AG04450 (cell line): Measurements from ENCODE around the gene TMEM200A. TPM values are rescaled to one million over a fixed set of nuclear protein-coding genes. Genes with fewer than 3 reads are reported as not detected.
A peak's percentile ranks its signal among the peaks of the same experiment; 100 is the strongest.

Experiments used
- CTCF ChIA-PET: fragments of 300-600, 350-600 bp; formaldehyde crosslinking; extraction: SDS; loops from one replicate; lab custom pipeline; 2022; ENCODE audit warnings: antibody characterized with exemption, inconsistent platforms; lab: Charles Lee
- POLR2A ChIA-PET: fragments of 350-600 bp; formaldehyde crosslinking; extraction: SDS; loops from one replicate; lab custom pipeline; 2021; ENCODE audit warnings: antibody characterized with exemption, inconsistent platforms; lab: Yijun Ruan, JAX
- DNase-seq: peaks from one replicate; pipeline ENCODE4 v3.0.0-alpha.2; 2011; ENCODE audit warnings: low read depth, low spot score
- H3K27ac ChIP-seq: one replicate; pipeline ENCODE4 v1.5.1; 2012; ENCODE audit warnings: low read depth, low read length, control low read depth
- H3K27me3 ChIP-seq: one replicate; pipeline ENCODE4 v1.6.0; 2012; ENCODE audit warnings: low read length; ENCODE audit not compliant: control insufficient read depth, insufficient read depth
- H3K4me3 ChIP-seq: 2 replicates; pipeline ENCODE4 v1.5.1; 2011; ENCODE audit warnings: mild to moderate bottlenecking, low read depth, low read length, control low read depth
- H3K9me3 ChIP-seq: 2 replicates; pipeline ENCODE4 v1.5.1; 2012; ENCODE audit warnings: low read length; ENCODE audit not compliant: control insufficient read depth, insufficient read depth
- polyA minus RNA-seq: library from RNA; depleted of rRNA, polyadenylated mRNA; stranded (reverse); fragments of >200 nt; gene quantifications from 2 replicates; pipeline ENCODE4 v1.2.3, GENCODE V29; 2011; rRNA and poly(A)+ RNA removed
- polyA plus RNA-seq: library from polyadenylated mRNA; depleted of rRNA; stranded (reverse); fragments of >200 nt; gene quantifications from 2 replicates; pipeline ENCODE4 v1.2.3, GENCODE V29; 2011; rRNA removed
- TF ChIP-seq, protein P1 (sequence below): IDR thresholded peaks from 2 replicates; pipeline ENCODE4 v1.5.1; 2011; ENCODE audit warnings: low read depth, low read length, control low read depth, inconsistent platforms

Gene TMEM200A
- 29.0 and 34.5 TPM in 2 replicates for polyA plus RNA-seq
- 22.8 and 31.1 TPM in 2 replicates for polyA minus RNA-seq

DNA sequence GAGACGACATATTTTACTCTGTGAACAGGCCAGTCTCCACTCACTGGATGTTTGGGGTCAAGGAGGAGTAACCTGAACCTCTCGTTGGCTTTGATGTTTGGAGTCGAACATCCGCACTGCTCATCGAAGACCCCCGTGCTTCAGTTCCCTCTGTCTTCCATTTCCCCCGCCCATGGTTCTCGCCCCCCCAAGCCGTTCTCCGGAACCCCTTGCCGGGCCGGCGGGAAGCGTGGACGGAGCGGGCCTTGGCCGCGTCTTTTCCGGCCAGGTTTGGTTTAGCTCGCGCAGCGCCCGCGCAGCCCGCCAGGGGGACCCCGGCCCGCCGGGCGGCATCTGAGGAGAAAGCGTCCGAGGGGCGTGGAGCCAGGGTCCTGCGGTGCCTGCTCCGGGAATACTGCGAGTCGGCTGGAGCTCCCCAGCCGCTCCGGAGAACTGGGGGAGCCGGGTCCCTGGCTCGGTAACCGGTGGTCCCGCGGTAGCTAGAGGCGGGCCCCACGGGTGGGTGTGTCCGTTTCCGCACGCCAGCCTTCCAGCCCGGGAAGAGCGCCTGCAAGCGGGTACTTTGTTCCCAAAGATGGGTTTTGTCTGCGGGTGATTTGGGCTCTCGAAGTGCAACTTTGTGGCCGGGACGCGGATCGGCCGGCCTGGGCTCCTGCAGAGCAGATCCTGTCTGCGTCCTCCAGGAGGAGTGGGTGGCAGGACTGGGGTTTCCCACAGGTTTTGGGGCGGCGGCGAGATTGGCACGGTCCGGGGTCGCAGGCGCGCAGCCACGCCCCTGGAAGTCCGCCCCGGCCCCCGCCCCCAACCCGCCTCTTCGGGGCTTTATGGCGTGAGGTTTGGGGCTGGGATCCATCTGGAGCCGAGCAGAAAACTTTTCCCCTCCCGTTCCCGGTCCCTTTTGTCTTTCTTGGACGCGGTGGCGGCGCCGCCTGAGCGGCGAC lies at the start of gene TMEM200A:
TSS of gene TMEM200A (plus strand) at position 852 of the 941 bp plus-strand sequence. CDS start 74,406 bp downstream, outside the sequence.
- no peaks in the 10 kb centered on the region; the same call in 1 of the 2 replicates for H3K9me3 ChIP-seq
- ChIA-PET POLR2A (interaction anchor here (0.5 to 1.1 kb wide), 5 partner anchors 57 to 441 kb away, joined by 3 to 7 read pairs (median 3); no protein-coding TSS in a partner anchor), CTCF (interaction anchor here (0.6 to 2.6 kb wide), 19 partner anchors 9 to 506 kb away, joined by 3 to 26 read pairs (median 4); no protein-coding TSS in a partner anchor)
- DNase-seq, result peak; percentile 48
- H3K27me3 ChIP-seq, result no peaks in the 10 kb centered on the region
- H3K4me3 ChIP-seq, result peak within 1 kb of the TSS; percentile 88
- H3K27ac ChIP-seq, result peak within 1 kb of the TSS; percentile 82
- TF ChIP-seq, protein P1, sequence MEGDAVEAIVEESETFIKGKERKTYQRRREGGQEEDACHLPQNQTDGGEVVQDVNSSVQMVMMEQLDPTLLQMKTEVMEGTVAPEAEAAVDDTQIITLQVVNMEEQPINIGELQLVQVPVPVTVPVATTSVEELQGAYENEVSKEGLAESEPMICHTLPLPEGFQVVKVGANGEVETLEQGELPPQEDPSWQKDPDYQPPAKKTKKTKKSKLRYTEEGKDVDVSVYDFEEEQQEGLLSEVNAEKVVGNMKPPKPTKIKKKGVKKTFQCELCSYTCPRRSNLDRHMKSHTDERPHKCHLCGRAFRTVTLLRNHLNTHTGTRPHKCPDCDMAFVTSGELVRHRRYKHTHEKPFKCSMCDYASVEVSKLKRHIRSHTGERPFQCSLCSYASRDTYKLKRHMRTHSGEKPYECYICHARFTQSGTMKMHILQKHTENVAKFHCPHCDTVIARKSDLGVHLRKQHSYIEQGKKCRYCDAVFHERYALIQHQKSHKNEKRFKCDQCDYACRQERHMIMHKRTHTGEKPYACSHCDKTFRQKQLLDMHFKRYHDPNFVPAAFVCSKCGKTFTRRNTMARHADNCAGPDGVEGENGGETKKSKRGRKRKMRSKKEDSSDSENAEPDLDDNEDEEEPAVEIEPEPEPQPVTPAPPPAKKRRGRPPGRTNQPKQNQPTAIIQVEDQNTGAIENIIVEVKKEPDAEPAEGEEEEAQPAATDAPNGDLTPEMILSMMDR, result peak; percentile 90

DNA sequence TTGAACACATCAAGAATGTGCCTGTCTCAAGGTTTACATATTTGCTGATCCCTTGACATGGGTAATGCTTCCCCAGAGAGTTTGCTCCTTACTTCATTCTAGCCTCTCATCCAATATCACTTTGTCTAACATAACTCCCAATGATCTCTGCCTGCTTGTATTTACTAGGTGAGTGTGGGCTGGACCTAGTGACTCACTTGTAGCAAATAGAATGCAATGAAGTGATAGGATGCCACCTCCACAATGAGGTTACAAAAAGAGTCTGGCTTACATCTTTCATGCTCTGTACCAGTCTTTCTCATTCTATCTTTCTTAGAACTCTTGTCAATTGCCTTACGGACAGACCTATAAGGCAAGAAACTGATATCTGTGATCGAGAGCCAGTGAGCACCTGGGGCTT lies 44.9 kb upstream of the TMEM200A start:
- CTCF ChIA-PET, result interaction anchor here (0.6 to 5.7 kb wide), 9 partner anchors 9 to 551 kb away, joined by 3 to 93 read pairs (median 5); no protein-coding TSS in a partner anchor

DNA sequence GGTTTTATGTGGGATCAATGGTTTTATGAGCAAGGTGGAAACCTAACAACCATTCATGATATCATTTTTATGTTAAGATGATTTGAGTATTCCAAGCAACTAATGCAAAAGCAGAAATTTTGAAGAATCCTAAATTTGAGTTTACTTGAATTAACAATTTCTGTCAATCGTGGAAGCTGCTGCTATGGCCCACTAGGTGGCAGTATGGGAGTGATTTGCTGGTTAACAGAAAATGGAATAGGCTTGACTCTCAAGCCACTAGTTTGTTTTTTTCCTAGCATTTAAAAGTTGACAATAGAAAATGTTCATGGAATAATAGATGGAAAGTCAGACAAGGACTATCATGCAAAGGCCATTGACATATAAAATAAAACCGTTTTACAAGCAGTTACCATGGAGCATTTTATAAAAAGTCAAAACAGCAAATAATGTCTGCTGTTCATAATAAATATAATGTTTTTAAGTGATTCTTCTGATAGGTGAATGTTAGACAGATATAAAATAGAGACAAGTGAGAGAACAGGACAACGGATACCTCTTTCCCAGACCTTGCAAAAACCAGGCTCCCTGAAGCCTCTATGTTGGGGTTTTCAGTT lies 43.0 kb upstream of the TMEM200A start:
- Histone ChIP-seq H3K4me3 (no peak overlapping the region), H3K9me3 (no peaks in the 10 kb centered on the region), H3K27me3 (no peaks in the 10 kb centered on the region), H3K27ac (no peak overlapping the region)
- DNase-seq, result peak; percentile 52
- ChIA-PET CTCF (interaction anchor here (1.0 to 5.7 kb wide), 10 partner anchors 9 to 520 kb away, joined by 3 to 93 read pairs (median 4); no protein-coding TSS in a partner anchor), POLR2A (no interaction called here)
- TF ChIP-seq, protein P1, result peak; percentile 94

More for the DNA sequence above, 44.9 kb upstream of the TMEM200A start:
- Histone ChIP-seq H3K4me3 (no peak overlapping the region), H3K9me3 (no peaks in the 10 kb centered on the region), H3K27me3 (no peaks in the 10 kb centered on the region), H3K27ac (no peak overlapping the region)
- TF ChIP-seq, protein P1, result no peak
- no peak for DNase-seq
- POLR2A ChIA-PET, result no interaction called here

DNA sequence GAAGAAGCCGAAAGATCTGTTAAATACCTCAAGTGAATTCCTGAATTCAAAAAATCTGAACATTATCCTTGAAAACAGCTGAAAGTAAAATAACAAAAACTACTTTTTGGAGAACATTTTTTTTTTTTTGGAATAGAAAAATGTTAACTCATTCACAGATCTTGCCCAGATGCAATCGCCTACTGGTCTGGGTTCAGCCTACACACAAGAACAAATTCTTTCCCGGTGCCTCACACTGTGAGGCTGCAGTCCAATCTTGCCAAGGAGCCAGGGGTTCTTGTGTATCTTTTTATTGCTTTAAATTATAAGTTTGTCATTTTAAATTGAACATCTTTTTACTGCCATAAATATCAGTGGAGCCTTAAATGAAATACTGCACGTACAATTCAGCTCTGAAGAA lies 41.2 kb upstream of the TMEM200A start:
- ChIA-PET POLR2A (interaction anchor here (0.6 to 0.7 kb wide), 2 partner anchors 150 to 531 kb away, joined by 3 read pairs; no protein-coding TSS in a partner anchor), CTCF (interaction anchor here (0.6 to 5.7 kb wide), 9 partner anchors 11 to 1552 kb away, joined by 3 to 93 read pairs (median 7); no protein-coding TSS in a partner anchor)
- H3K9me3 ChIP-seq, result no peaks in the 10 kb centered on the region
- no peaks in the 10 kb centered on the region for H3K27me3 ChIP-seq
- no peak overlapping the region for H3K4me3 ChIP-seq
- DNase-seq, result peak; percentile 62
- TF ChIP-seq, protein P1, result no peak
- no peak overlapping the region for H3K27ac ChIP-seq
